ENCODE measurements around the gene IL17REL.

The IL17REL gene

GRCh38 chr22:49951000-49951677, 61.4 kb downstream of the IL17REL start:
- no peaks in the 10 kb centered on the region for H3K27me3 ChIP-seq (ENCODE audit: insufficient read depth, low read depth)
- H3K27ac ChIP-seq, result no peak overlapping the region
- H3K36me3 ChIP-seq (ENCODE audit: insufficient read depth), result no peaks in the 10 kb centered on the region
- H2AFZ ChIP-seq (ENCODE audit: low read depth), result no peak overlapping the region
- no peaks in the 10 kb centered on the region for H3K79me2 ChIP-seq (ENCODE audit: insufficient read depth, low read depth)
- TF ChIP-seq, protein P1, sequence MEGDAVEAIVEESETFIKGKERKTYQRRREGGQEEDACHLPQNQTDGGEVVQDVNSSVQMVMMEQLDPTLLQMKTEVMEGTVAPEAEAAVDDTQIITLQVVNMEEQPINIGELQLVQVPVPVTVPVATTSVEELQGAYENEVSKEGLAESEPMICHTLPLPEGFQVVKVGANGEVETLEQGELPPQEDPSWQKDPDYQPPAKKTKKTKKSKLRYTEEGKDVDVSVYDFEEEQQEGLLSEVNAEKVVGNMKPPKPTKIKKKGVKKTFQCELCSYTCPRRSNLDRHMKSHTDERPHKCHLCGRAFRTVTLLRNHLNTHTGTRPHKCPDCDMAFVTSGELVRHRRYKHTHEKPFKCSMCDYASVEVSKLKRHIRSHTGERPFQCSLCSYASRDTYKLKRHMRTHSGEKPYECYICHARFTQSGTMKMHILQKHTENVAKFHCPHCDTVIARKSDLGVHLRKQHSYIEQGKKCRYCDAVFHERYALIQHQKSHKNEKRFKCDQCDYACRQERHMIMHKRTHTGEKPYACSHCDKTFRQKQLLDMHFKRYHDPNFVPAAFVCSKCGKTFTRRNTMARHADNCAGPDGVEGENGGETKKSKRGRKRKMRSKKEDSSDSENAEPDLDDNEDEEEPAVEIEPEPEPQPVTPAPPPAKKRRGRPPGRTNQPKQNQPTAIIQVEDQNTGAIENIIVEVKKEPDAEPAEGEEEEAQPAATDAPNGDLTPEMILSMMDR (conservative IDR thresholded peaks at IDR 0.05; ENCODE audit: low read depth, low read length), result no peak
- H4K20me1 ChIP-seq (ENCODE audit: insufficient read depth), result no peaks in the 10 kb centered on the region
- no peak overlapping the region for H3K9ac ChIP-seq
- no peak overlapping the region for H3K4me2 ChIP-seq
- no peak overlapping the region for H3K4me3 ChIP-seq (IDR thresholded peaks at IDR 0.05; ENCODE audit: insufficient read depth, low read depth, low read length)
- H3K4me1 ChIP-seq (ENCODE audit: low read depth, poor library complexity, severe bottlenecking), result no peaks in the 10 kb centered on the region

DNA sequence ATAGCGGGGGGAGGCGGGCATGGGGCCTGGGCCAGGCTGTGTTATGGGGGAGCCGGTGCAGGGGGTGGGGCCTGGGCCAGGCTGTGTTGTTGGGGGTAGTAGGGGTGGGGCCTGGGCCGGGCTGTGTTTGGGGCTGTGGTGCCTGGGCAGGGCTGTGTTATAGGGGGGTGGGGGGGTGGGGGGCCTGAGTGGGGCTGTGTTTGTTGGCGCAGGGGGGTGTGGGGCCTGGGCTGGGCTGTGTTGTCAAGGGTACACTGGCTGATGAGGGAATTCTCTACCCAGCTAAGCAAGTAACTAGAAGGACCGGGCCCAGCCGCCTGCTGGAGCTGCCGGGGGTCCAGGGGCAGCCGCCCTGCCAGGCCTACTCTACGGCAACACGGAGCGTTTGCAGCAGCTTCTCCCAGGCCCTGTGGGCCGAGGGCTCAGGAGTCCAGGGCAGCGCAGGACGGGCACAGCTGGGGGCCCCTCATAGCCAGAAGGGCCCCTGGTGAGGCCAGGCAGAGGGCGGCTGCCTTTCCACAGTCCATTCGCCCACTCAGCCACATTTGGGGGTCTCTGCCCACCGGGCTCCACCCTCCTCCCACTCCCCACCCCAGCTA, 62.1 kb downstream of the IL17REL start:
- H4K20me1 ChIP-seq (ENCODE audit: insufficient read depth), result no peaks in the 10 kb centered on the region
- no peaks in the 10 kb centered on the region for H3K27me3 ChIP-seq (ENCODE audit: insufficient read depth, low read depth)
- H3K79me2 ChIP-seq (ENCODE audit: insufficient read depth, low read depth), result no peaks in the 10 kb centered on the region
- H3K36me3 ChIP-seq (ENCODE audit: insufficient read depth), result no peaks in the 10 kb centered on the region
- H2AFZ ChIP-seq (ENCODE audit: low read depth), result no peak overlapping the region
- no peak overlapping the region for H3K27ac ChIP-seq
- H3K4me1 ChIP-seq (ENCODE audit: low read depth, poor library complexity, severe bottlenecking), result peaks cover 6% of the 10 kb centered on the region
- H3K4me3 ChIP-seq (IDR thresholded peaks at IDR 0.05; ENCODE audit: insufficient read depth, low read depth, low read length), result no peak overlapping the region
- H3K9ac ChIP-seq, result no peak overlapping the region
- no peak overlapping the region for H3K4me2 ChIP-seq
- TF ChIP-seq, protein P1 (conservative IDR thresholded peaks at IDR 0.05; ENCODE audit: low read depth, low read length), result no peak

DNA sequence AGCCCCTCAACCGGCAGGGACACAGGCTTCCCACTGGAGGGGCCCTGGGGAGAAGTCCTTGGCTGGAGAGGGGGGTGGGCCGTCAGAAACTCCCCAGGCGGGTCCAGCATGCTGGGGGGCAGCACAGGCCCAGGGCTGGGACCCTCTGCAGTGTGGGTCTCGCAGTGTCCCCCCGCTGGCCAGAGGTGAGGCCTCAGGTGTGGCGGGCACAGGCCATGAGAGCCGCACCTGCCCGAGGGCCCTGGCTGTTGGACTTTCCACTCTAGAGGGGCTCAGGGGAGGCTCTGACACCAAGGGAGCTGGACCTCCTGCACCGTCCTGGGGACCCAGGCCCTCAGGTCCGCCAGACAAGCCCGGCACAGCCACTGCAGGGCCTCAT, 62.7 kb downstream of the IL17REL start:
- H4K20me1 ChIP-seq (ENCODE audit: insufficient read depth), result no peaks in the 10 kb centered on the region
- H3K4me3 ChIP-seq (IDR thresholded peaks at IDR 0.05; ENCODE audit: insufficient read depth, low read depth, low read length), result no peak overlapping the region
- H3K27ac ChIP-seq, result no peak overlapping the region
- peaks cover 6% of the 10 kb centered on the region for H3K4me1 ChIP-seq (ENCODE audit: low read depth, poor library complexity, severe bottlenecking)
- no peak overlapping the region for H2AFZ ChIP-seq (ENCODE audit: low read depth)
- TF ChIP-seq, protein P1 (conservative IDR thresholded peaks at IDR 0.05; ENCODE audit: low read depth, low read length), result no peak
- no peaks in the 10 kb centered on the region for H3K27me3 ChIP-seq (ENCODE audit: insufficient read depth, low read depth)
- no peak overlapping the region for H3K9ac ChIP-seq
- H3K4me2 ChIP-seq, result no peak overlapping the region
- no peaks in the 10 kb centered on the region for H3K79me2 ChIP-seq (ENCODE audit: insufficient read depth, low read depth)
- no peaks in the 10 kb centered on the region for H3K36me3 ChIP-seq (ENCODE audit: insufficient read depth)

DNA sequence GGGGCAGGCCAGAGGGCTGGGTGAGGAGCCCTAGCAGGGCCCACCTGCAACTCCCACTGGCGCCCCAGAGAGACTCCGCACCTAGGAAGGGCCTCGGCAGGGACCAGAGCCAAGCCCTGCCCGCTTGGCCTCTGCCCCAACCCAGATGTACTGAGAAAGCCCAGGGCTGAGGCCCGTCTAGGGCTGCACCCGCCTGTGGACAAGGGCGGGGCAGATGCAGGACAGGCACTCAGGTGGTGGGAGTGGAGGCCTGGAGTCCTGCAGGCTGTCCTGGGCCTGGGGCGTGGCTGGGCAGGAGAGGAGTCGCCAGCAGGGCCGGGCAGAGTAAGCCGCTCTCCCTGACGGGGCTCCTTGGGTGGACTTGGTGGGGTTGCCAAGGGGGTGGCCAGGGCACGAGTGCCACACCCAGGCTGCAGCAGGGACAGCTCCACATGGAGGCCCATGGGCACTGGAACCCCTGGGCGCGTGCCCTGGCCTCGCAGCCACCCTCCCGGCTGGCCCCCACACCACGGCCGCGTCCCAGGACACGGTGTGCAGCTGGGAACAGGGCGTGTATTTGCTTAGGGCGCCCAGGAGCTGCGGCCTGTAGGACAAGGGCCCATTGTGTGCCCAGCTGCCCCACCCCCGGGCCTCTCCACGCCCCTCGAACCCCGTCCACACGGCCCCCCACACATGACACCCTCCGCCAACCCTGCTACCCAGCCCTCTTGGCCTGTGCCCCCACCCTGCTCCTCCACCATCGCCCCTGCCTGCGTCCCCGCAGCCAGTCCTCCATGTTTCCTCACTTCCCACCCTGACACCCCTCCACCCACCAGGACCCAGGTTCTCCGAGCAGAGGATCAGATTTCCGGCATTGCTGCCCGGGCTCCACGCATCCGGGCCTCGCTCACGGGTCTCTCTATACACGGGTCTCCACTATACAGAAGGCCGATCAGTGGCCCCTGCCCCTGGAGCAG, 63.3 kb downstream of the IL17REL start:
- Histone ChIP-seq H3K27me3 (ENCODE audit: insufficient read depth, low read depth) (no peaks in the 10 kb centered on the region), H3K4me3 (IDR thresholded peaks at IDR 0.05; ENCODE audit: insufficient read depth, low read depth, low read length) (no peak overlapping the region), H3K4me1 (ENCODE audit: low read depth, poor library complexity, severe bottlenecking) (peaks cover 6% of the 10 kb centered on the region), H3K36me3 (ENCODE audit: insufficient read depth) (no peaks in the 10 kb centered on the region), H3K9ac (no peak overlapping the region), H3K79me2 (ENCODE audit: insufficient read depth, low read depth) (no peaks in the 10 kb centered on the region), H3K27ac (no peak overlapping the region), H4K20me1 (ENCODE audit: insufficient read depth) (no peaks in the 10 kb centered on the region), H3K4me2 (no peak overlapping the region), H2AFZ (ENCODE audit: low read depth) (no peak overlapping the region)
- TF ChIP-seq, protein P1 (conservative IDR thresholded peaks at IDR 0.05; ENCODE audit: low read depth, low read length), result no peak
